LNCaP clone FGC (cell line): ENCODE data around the gene WWC1.

Experiments used
- DNase-seq: peaks from one replicate; pipeline ENCODE4 v3.0.0-alpha.2; 2011; ENCODE audit warnings: low read depth
- H3K4me3 ChIP-seq: 2 replicates; pipeline ENCODE4 v1.5.1; 2011; ENCODE audit warnings: mild to moderate bottlenecking, low read depth, low read length, control low read depth
- CTCF ChIP-seq: IDR thresholded peaks from 2 replicates; pipeline ENCODE4 v1.5.1; 2012; ENCODE audit warnings: mild to moderate bottlenecking; ENCODE audit not compliant: control insufficient read depth, insufficient read depth; ENCODE audit errors: extremely low read depth

WWC1 gene

GRCh38 chr5:168360521-168361285 lies 69.3 kb downstream of the WWC1 start:
- TF ChIP-seq CTCF: 0 out of 2 replicates have a peak, but pooled peaks have one; percentile 1
- no peak overlapping the region for H3K4me3 ChIP-seq
- DNase-seq: no peak

- H3K4me3 ChIP-seq: 0 out of 2 replicates have a peak overlapping the region, but pooled peaks have one; percentile 7
- DNase-seq: peak; percentile 94
- no peak for TF ChIP-seq CTCF
Observed at GRCh38 chr5:168362097-168362885, 70.8 kb downstream of the WWC1 start.

GRCh38 chr5:168364151-168364661 lies 72.8 kb downstream of the WWC1 start:
- DNase-seq: no peak
- H3K4me3 ChIP-seq: no peak overlapping the region
- TF ChIP-seq CTCF: no peak

- no peak overlapping the region for H3K4me3 ChIP-seq
- TF ChIP-seq CTCF: no peak
- DNase-seq: no peak
Observed at GRCh38 chr5:168364750-168365550, 73.5 kb downstream of the WWC1 start.

- TF ChIP-seq CTCF: peak; percentile 66
- no peak for DNase-seq
- no peak overlapping the region for H3K4me3 ChIP-seq
Observed at GRCh38 chr5:168365581-168366081, 74.2 kb downstream of the WWC1 start.

- no peak for DNase-seq
- TF ChIP-seq CTCF: no peak
- H3K4me3 ChIP-seq: no peak overlapping the region
Observed at GRCh38 chr5:168366116-168366515, 74.7 kb downstream of the WWC1 start.
